Hypothalamus (tissue), 51 donors: ENCODE data around the gene SPART.
"Not testable (repeated sequence)": the region's sequence is repeated elsewhere in the genome, so short reads cannot be mapped to it uniquely, and the experiment has no call there.

Experiments used
- DNase-seq, 51 donors: peaks; one replicate each; lab custom pipeline; 2025; lab: John Stamatoyannopoulos, UW

Gene SPART

DNA sequence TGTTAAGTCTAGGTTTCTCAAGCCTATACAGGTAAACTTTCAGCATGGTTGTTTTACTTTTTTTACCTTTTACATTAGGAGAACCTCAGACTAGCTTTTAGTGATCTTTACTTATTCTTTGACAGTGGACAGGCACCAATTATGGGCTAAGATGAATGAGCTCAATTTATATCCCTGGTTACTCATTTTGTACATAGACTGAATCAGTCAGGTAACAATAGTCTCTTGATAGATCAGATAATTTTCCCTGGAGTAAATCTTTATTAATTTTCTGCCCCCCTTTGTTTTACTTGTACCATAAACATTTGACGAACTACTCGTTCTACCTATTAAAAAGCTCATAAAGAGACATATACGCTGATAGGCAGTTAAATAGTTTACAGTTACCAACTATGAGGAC, 22.8 kb downstream of the SPART start:
- DNase-seq = no peak

DNA sequence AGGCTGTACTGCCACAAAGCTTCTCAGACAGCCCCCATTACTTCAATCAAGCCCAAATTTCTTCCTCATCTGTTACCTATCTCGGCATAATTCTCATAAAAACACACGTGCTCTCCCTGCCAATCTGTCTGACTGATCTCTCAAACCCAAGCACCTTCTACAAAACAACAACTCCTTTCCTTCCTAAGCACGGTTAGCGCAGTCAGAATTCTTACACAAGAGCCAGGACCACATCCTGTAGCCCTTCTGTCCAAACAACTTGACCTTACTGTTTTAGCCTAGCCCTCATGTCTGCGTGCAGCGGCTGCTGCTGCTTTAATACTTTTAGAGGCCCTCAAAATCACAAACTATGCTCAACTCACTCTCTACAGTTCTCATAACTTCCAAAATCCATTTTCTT, 26.4 kb downstream of the SPART start:
- DNase-seq = not testable (repeated sequence)

DNA sequence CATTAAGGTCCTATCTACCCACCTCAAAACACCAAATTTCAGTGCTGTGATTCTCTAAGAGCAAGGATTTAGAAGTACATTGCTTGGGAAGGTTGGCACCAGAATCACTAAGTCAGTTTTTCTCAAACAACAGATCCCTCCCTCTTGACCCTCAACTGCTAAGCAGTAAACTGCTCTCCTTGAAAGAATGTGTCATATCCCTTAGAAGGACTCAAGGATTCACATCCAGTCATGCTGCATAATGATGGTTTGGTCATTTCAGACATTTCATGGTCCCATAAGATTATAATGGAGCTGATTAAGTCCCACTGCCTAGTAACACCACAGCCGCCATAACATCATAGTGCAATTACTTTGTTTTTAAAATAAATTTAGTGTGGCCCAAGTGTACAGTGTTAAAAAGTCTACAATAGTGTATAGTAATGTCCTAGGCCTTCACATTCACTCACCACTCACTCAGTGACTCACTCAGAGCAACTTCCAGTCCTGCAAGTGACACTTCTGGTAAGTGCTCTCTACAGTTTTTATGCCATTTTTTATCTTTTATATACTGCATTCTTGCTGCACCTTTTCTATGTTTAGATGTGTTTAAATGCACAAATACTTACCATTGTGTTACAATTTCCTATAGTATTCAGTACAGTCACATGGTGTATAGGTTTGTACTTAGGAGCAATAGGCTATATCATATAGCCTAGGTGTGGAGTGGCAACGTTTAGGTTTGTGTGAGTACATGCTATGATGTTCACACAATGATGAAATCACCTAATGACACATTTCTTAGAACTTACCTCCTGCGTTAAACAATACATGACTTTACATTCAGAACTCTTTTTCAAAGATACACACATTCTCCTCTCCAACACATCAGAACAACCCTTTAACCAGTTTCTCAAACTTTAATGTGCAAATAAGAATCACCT, 32.9 kb downstream of the SPART start:
- no peak for DNase-seq

DNA sequence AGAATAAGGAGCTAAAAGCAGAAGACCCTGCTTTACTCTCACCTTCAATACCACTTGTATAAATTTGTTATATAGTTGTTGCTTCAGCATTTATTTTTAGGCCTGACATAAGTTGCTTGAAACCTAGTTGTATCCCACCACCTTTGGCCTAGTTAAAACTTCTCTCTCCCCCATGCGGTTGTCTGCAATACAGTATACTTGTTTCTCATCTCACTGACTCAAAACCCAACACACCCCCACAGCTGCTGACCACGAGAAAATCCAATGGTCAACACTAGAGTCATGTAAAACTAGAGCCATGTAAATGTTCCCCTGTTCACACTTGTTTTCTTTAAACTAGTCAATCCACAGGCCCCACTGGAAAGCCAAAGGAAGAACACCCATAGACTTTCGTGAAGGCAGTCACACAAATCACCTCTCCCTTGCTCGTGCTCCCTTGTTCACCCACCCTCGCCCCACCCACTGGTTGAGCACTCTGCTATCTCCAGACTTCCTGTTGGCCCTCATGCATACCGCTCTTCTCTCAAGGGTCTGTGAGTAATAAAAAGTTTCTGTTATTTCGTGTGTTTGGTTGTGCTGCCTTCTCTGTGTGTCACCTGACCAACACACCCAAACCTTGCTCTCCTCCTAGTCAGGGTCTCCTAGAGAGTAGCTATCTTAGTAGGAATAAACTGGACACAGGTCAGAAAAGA, 35.6 kb downstream of the SPART start:
- no peak for DNase-seq

DNA sequence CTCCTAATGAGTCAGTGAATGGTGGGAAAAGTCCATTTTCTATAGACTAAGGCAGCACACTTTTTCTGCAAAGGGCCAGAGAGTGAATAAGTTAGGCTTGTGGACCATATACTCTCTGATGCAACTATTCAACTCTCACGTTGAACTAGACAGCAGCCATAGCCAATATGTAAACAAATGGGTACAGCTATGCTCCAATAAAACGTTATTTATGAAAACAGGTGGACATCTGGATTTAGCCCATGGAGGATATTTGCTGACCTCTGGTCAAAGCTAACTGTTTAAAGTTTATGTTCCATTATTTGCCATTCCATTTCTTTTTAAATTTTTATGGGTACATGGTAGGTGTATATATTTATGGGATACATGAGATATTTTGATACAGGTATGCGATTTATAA, 43.9 kb downstream of the SPART start:
- no peak for DNase-seq

DNA sequence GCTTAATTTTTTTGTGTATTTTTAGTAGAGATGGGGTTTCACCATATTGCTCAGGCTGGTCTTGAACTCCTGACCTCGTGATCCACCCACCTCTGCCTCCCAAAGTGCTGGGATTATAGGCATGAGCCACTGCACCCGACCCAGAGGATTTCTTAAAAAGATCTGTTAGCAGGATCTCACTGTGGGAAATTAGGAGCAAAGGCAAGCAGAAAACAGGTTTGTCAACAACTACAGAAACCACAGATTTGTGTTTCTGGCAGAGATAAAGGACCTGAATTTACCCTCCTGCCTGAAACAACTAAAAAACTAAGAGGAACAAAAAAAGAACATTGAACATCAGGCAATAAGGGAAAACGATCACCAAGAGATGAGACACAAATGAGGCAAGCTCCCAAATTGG, 46.7 kb downstream of the SPART start:
- not testable (repeated sequence) for DNase-seq

DNA sequence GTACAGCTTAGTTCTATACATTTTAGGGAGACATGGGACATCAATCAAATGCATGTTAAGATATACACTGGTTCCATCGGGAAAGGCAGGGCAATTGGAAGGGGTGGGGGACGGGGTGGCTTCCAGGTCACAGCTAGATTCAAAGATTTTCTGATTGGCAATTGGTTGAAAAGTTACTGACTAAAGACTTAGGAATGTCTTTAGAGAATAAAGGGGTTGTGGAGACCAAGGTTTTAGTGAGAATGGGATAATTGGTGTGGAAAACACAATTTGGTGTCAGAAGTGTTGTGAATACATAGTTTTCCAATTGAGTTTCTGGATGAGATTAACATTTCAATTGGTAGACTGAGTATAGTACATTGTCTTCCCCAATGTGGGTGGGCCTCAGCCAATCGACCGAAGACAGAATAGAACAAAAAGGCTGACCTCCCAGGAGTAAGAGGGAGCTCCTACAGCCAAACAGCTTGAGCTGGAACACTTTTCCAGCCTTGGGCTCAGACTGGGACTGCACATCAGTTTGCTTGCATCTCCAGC, 47.6 kb downstream of the SPART start:
- DNase-seq = peak in 8 of 51 donors; percentile 0 to 19 (median 4)

DNA sequence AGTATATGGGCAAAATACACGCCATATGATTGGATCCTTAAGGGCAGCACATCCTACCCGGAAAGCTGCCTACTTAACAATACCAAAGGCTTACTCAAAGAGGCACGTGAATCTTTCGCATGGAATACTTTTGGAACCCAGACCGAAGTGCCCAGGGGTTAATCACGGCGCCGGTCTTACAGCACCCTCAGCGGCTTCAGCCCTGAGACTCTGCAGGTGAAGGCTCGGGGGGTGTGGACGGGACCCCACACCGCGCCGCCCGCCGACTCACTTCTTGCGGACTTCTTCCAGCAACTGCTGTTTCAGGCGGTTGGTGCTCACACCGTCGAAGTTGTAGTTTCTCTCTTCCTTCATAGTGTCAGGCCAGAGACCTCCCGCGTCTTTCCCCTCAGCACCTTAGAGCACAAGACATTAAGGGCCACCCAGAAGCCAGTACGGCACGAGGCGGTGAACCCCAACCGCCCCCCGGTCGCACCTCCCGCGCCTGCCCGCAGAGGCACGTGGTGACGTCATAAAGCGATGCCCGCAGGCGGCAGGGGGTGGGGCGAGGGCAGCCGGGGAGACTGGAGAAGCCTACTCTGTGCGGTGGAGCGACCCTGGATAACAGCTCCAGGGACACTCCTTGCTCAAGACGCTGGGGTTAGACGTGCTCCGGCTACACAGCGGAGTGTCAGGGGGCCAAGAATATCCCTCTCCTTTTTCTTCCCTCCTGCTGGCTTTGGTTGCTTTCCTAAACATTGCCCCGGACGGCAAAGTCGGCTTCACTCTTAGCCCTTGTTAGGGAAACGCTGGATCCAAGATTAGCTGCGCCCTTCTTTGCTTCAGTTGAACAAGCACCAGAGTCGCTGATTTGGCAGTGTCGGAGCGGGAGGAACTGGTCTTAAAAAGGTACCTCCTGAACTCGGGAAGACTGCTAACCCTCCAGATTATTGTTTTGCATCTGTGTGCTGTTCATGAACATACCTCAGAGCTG, 48.5 kb downstream of the SPART start, which contains the start of gene CCDC169:
TSS of gene CCDC169 (minus strand) at position 449 of the 973 bp plus-strand sequence. CDS start at position 354, 95 bp downstream.
- DNase-seq = peak in 49 of 51 donors; percentile 7 to 79 (median 53)

DNA sequence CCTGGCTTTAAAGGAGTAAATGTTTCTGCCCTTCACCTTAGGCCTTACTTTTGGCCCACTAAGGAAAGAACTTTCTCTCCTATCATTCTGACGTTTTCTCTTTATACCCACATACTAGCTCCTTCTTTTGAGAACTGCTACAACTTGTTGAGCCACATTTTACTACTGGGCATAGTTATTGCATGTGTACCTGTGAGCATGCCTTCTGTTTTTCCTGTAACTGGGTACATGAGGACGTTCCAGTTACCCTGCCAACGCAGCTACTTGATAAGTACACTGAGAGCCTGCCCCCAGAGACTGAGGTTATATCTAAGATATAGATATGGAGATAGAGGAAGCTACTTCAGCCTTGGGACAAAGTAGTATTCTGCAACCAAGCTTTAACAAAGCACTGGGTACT, 52.1 kb downstream of the SPART start:
- no peak for DNase-seq

DNA sequence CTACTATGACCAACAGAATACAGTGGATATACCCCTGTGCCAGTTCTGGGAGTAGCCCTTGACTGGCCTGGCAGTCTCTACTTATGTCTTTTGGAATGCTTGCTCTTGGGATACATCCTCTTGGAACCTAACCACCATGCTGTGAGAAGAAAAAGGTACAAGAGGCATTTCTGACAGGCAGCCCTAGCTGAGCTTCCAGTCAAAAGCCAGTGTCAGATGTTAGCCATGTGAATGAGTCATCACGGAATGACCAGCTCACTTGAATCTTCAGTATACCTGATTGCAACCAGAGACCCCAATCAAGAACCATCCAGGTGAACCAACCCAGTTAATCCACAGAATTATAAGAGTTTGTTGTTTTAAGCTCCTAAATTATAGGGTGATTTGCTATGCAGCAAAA, 52.7 kb downstream of the SPART start:
- DNase-seq = no peak

DNA sequence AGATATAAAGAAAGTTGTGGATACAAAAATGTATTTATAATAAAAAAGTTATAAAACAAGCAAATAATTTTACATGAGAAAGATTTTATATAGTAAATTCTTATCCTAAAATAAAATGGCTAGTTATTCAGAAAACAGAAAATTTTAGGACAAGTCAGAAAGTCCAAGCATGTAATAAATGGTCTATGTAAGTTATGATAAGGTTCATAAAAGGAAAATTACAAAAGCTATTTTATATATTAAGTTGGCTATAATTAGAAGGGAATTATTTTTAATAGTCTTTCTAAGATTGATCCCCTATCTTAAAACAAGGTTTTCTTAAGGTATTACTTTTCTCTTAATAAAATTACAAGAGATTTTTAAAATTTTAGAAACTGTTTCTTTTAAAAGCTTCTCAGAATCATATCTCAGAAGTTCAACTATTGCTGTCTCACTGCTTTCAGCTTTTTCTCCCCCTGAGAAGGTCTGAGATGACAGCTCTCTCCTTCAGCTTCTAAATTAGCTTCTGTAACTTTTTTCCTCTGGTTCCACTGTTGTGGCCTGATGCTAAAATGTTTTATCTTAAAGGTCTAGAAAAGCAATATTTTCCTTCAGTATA, 57.3 kb downstream of the SPART start:
- no peak for DNase-seq

DNA sequence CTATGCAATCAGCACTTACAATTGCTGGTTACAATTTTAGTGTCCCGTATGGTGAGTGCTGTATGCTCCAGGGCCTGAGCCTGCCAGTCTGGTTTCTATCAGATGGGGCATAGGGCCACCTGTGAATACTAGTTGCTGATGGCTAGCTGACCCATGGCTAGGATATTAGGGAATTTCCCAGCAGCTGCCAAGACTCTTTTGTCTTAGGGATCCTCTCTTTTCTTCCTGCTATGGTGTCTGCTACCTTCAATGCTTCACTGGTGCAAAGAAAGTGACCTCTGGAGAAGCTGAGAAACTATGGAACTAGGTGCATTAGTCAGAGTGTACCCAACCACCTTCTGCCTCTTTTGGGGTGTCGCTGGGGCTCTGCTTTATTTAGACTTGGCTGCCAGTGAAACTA, 60.2 kb downstream of the SPART start:
- no peak for DNase-seq

DNA sequence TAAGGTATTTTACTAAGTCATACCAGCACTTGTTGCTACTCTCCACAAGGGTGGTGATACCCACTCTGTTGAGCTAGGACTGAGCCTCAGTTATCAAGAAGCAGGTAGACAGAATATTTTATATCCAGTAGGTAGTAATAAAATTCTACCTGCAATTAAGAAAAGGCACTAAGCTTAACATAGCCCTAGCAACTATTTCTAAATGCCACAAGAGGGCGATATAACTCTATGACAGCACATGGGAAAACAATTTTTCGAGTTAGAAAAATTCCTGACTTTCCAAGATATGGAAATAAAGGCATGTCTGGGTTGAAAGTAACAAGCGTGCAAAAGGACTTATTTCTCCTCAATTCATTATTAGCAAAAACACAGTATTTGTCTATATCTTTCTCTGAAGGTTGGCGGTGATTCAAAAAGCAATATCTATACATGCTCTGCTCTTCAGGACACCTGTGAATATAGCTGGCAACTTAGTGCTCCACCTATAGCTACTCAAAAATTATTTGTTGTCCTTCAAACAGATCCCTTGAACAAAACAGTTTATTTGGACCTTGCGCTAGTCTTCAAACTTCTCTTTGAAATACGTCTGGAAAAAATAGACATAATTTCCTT, 63.3 kb downstream of the SPART start:
- DNase-seq = peak in 1 of 51 donors; percentile 6

DNA sequence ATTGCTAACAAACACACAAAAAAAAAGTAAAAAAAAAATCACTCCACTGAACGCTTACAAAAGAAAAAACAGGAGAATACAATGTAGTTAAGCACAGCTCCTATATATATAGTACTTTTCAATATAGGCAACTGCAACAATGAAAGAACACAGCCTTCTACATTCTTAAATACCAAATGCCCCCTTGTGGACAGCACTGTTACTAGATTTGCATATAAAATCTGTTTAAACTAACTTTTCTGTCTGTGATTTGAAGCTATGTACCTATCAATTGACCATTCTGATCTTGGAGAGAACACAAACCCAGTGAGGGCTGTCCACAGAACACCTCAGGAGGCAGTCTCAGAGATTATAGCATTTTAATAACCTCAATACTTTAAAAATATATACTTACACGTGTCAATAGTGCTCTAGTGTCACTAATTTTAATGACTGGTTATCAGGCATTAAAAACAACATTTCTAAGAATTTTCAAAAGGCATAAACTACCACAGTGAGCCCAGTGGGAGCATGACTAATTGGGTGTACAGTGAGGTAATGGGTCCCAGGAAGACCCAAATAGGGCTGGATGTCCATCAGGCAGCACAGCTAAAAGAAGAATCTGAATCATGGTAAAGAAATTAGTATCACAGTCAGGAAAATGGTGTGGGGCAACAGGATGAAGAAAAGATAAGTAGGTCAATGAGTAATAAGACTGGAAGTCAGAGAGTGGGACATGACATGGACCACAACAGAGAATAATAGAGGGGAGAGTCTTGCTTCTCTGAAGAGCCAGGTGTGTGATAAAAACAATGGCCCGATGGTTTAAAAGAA, 70.8 kb downstream of the SPART start:
- peak in 2 of 51 donors; percentile 4 to 14 for DNase-seq

DNA sequence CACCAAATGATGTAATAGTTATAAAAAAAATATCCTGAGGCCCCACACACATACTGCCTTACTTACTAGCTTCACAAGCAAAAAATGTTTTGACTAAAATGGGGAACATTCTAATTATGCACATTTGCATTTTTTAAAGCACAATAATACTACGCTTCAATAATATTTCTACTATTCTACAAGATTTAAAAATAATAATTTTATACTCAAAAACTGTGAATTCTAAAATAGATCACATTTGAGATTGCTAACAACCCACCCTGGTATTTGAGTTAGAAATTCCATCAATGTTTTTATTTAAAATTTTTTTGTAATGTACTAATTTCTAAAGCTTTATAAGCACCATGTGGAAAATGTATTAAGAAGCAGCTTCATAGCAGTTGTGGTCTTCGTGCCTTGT, 72.8 kb downstream of the SPART start:
- no peak for DNase-seq

DNA sequence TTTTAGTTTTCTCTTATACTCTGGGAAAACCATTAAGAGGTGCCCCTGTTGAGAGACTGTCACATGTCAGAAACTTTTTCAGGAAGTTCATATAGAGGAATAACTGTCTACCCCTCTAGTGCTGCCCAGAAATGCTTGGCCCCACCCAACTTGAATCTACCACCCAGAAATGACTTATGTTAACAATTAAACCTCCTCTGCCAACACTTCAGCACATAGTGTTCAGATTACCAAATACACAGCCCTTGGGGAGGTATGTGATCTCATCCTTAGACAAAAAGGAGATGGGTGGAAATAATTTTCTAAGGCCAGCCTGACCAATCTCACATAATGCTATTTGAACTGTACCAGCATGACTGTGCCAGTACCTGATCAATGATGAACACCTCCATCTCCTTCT, 84.2 kb downstream of the SPART start:
- no peak for DNase-seq

DNA sequence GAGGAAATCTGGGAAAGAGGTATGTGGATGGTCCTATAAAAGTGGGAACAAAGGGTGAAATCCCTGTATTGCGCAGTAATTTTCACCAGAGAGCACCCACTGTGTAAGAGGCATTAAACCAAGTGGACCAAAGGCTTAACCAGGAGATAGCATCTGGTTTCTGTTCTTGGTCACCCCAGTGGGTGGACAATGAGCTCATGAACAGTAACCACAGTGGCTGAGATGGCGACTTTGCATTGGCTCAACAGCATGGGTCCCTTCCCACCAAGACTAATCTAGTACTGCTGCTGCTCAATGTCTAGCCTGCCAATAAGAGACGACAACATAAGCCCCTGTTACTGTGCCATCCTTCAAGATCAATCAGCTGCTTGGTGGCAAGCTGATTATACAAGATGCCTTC, 85.2 kb downstream of the SPART start:
- no peak for DNase-seq

DNA sequence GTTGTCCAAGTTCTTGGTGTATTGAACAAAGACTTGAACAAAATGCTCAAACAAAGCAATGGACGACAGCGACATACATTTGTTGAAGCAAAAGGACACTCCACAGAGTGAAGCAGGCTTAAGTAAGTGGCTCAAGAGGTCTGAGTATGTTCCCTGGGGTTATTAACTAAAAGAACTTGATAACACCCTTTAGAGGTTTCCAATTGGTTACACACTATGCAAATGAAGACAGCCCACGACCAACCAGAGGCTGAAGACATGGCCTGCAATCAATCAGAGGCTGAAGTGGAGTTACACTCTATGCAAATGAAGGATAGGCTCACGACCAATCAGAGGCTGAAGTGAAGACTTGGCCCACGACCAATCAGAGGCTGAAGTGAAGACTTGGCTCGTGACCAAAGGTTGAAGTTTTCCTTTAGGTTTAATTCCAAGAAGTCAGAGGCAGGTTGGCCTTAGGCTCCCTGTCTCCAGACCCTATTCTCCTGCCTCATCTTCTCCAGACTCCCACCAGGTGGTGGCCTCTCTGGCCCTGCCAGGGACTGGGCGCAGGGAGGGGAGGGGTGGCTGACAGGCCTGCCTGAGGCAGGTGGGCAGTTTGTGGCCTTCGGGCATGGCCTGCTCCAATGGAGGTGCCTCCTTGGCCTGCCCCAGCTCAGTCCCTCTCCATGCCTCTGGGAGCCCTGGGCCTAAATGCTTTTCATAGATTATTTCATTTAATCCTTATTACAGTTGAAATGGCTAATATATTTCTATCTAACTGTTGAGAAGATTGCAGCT, 86.6 kb downstream of the SPART start:
- DNase-seq = no peak
